GM12874 (cell line): ENCODE measurements around the gene PPP5C.

Source experiments
- CTCF ChIP-seq: IDR thresholded peaks from 2 replicates; pipeline ENCODE4 v1.5.1; 2011; ENCODE audit warnings: low read depth, mild to moderate bottlenecking, control low read depth, low read length, moderate library complexity; ENCODE audit not compliant: insufficient read depth

Gene PPP5C

GRCh38 chr19:46422344-46422743 is 75.5 kb downstream of the PPP5C start:
- TF ChIP-seq CTCF: no peak

GRCh38 chr19:46423188-46423587 is 76.3 kb downstream of the PPP5C start:
- TF ChIP-seq CTCF: no peak

- no peak for TF ChIP-seq CTCF
These were observed 79.2 kb downstream of the PPP5C start for GRCh38 chr19:46426035-46426505.

- TF ChIP-seq CTCF: no peak
These were observed 79.7 kb downstream of the PPP5C start for GRCh38 chr19:46426506-46427162.

GRCh38 chr19:46427518-46428045 is 80.7 kb downstream of the PPP5C start:
- no peak for TF ChIP-seq CTCF

GRCh38 chr19:46428239-46429135 is 81.6 kb downstream of the PPP5C start, which contains the start of gene PNMA8C:
Gene PNMA8C, minus strand, starts transcription at chr19:46428936. Its CDS starts 577 bp downstream, at chr19:46428359.
- TF ChIP-seq CTCF: no peak

GRCh38 chr19:46429999-46430398 is 83.1 kb downstream of the PPP5C start:
- TF ChIP-seq CTCF: no peak
